ENCODE data around the gene SIGLEC15.

Gene SIGLEC15

DNA sequence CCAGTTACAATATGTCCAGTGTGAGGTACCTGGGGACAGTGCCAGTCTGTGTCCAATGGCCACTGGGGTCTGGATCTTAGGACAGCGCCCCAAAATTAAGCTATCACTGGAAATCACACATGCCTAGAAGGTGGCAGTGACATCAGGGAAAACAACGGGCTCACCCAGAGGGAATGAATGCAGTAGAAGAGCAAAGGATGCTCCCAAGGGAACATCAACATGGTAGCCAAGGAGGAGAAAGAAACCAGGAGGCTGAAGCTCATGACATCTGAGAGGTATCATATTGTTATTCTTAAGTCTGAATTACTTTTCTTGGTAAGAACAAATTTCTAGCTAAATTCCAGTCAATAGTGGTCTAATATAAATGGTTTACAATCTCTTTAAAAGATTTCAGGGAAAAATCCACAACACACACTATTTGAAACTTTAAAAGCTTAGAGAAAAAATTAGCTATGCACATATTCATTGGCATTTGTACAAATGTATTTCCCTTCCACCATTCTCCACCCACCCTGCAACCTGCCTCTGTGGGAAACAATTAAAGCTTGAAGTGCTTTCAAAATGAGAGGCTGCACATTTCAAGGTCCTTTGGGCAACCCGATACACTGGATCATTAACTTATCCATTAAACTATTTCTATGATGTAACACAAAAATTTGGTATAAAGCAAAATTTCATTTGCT is 55.5 kb downstream of the SIGLEC15 start:
- TF ChIP-seq JUND (IDR thresholded peaks at IDR 0.05; ENCODE audit: low read depth) = no peak
- in situ Hi-C loops (cut with HindIII; ENCODE audit: low pct_unique_long_range_greater_than_20kb, low sequenced_read_pairs) = no loop called here
- no peak for DNase-seq (ENCODE audit: low read depth in 1 of 2, low spot score in 1 of 2)

DNA sequence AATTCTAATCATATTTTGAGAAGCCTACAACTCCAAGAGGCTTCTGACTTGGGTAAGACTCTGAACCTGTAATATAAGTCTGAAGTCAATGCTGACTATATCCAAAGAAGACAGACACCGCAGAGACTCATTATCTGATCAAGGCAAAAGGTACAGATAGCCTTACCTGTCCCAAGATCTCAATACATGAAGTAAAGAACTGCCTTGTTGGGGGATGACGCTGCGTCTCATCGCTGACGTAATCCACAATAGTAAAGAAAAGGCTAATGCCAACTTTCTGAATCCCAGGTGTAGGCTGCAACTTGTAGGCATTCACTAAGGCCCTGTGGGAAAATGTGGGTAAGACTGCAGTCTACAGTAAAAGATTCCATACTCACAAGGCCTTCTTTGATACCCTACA is 62.1 kb downstream of the SIGLEC15 start:
- TF ChIP-seq JUND (IDR thresholded peaks at IDR 0.05; ENCODE audit: low read depth) = no peak
- in situ Hi-C loops (cut with HindIII; ENCODE audit: low pct_unique_long_range_greater_than_20kb, low sequenced_read_pairs) = no loop called here
- no peak for DNase-seq (ENCODE audit: low read depth in 1 of 2, low spot score in 1 of 2)

DNA sequence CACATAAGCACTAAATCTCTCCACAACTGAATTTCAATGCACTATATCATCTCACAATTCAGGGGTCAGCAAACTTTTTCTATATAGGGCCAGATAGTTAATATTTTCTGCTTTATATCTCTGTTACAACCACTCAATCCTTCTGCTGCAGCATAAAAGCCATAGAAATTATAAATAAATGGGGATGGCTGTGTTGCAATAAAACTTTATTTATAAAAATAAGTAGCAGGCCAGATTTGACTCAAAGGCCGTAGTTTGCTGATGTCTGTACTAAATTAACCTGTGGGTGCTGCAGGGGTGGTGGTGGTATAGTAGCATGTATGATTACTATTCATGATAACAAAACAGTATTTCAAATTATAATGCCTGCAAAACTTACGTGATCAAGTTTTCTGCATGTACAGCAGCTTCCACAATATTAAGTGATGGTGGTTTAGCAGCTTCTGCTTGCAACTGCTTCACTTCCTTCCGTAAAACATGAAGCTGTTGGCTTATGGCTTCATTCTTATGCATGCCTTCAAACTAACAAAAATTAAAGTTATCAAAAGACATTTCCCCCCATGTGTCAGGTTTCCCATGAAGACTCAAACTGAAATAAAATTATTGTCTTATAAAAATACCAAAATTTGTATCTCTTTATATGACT is 64.1 kb downstream of the SIGLEC15 start:
- DNase-seq (ENCODE audit: low read depth in 1 of 2, low spot score in 1 of 2) = no peak
- no peak for TF ChIP-seq JUND (IDR thresholded peaks at IDR 0.05; ENCODE audit: low read depth)
- in situ Hi-C loops (cut with HindIII; ENCODE audit: low pct_unique_long_range_greater_than_20kb, low sequenced_read_pairs) = no loop called here

DNA sequence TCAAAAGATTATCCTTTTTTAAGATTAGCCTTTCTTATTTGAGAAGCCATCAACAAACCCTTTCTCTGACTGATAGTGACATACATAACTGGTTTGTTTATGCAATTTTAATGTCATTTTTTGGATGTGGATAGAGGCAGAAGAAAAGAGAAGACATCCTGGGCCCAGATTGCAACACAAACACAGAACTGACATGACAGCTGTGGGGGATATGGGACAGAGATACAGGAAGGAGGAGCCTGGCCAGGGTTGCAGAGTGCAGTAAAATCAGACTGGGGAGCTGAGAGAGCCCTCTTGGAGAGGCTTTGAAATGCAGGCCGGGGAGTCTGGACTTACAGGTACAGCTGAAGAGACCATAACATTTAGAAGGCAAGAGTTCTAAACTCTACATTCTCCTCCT is 65.1 kb downstream of the SIGLEC15 start:
- no peak for TF ChIP-seq JUND (IDR thresholded peaks at IDR 0.05; ENCODE audit: low read depth)
- no peak for DNase-seq (ENCODE audit: low read depth in 1 of 2, low spot score in 1 of 2)
- in situ Hi-C loops (cut with HindIII; ENCODE audit: low pct_unique_long_range_greater_than_20kb, low sequenced_read_pairs) = no loop called here

DNA sequence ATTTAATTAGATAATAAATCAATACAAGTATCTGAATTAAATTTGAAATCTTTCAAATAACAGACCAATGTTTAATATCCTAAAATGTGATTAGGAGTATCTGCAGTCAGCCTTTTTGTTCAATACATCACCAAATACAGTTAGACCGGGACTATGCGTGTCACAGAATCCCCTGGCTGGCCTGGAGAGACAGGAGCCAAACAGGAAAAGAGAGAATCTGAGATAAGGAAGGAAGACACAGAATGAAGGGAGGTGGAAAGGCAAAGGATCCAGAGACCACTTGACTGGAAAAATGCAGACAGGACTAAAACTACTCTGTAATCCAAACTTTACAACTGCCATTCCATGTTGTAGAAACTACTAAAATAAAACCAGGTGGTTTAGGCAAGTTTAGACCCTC is 66.3 kb downstream of the SIGLEC15 start:
- in situ Hi-C loops (cut with HindIII; ENCODE audit: low pct_unique_long_range_greater_than_20kb, low sequenced_read_pairs) = no loop called here

More for the DNA sequence above, 66.3 kb downstream of the SIGLEC15 start:
- DNase-seq (ENCODE audit: low read depth in 1 of 2, low spot score in 1 of 2) = no peak
- no peak for TF ChIP-seq JUND (IDR thresholded peaks at IDR 0.05; ENCODE audit: low read depth)
